Vagina (tissue), 2 donors: Measurements from ENCODE around the gene NPAS2.

Experiments used
- POLR2A ChIP-seq, 2 donors: fragments of 450-650 bp; IDR thresholded peaks; one replicate each; pipeline ENCODE4 v1.6.1; 2017; ENCODE audit warnings: antibody characterized with exemption in 2 of 2, mild to moderate bottlenecking in 2 of 2, moderate library complexity in 2 of 2
- TF ChIP-seq, protein P1 (sequence below), 3 experiments: fragments of 450-650 bp in 2 of 3; fragments of 200-600 bp in 1 of 3; sonication (generic) in 1 of 3; IDR thresholded peaks; one replicate each; pipeline ENCODE4 v1.5.1; 2017 to 2019; ENCODE audit warnings: antibody characterized with exemption in 3 of 3, mild to moderate bottlenecking in 2 of 3, moderate library complexity in 2 of 3

- TF ChIP-seq, protein P1, sequence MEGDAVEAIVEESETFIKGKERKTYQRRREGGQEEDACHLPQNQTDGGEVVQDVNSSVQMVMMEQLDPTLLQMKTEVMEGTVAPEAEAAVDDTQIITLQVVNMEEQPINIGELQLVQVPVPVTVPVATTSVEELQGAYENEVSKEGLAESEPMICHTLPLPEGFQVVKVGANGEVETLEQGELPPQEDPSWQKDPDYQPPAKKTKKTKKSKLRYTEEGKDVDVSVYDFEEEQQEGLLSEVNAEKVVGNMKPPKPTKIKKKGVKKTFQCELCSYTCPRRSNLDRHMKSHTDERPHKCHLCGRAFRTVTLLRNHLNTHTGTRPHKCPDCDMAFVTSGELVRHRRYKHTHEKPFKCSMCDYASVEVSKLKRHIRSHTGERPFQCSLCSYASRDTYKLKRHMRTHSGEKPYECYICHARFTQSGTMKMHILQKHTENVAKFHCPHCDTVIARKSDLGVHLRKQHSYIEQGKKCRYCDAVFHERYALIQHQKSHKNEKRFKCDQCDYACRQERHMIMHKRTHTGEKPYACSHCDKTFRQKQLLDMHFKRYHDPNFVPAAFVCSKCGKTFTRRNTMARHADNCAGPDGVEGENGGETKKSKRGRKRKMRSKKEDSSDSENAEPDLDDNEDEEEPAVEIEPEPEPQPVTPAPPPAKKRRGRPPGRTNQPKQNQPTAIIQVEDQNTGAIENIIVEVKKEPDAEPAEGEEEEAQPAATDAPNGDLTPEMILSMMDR (IDR thresholded peaks at IDR 0.05), result no peak
- TF ChIP-seq POLR2A (IDR thresholded peaks at IDR 0.05), result no peak
These were observed 124.9 kb downstream of the NPAS2 start for GRCh38 chr2:100944617-100945432.
